AG09309 (cell line): ENCODE results near the gene ATP8A2.
"Not testable (repeated sequence)": the region's sequence is repeated elsewhere in the genome, so short reads cannot be mapped to it uniquely, and the experiment has no call there.

Experiments
- DNase-seq: peaks from one replicate; pipeline ENCODE4 v3.0.0-alpha.2; 2010; ENCODE audit warnings: low read depth
- H3K4me3 ChIP-seq: 2 replicates; pipeline ENCODE4 v1.5.1; 2011; ENCODE audit warnings: mild to moderate bottlenecking, low read depth, low read length, moderate library complexity; ENCODE audit not compliant: control insufficient read depth
- TF ChIP-seq, protein P1 (sequence below): IDR thresholded peaks from 2 replicates; pipeline ENCODE4 v1.5.1; 2011; ENCODE audit warnings: mild to moderate bottlenecking, low read depth, low read length, inconsistent platforms; ENCODE audit not compliant: insufficient read depth, control insufficient read depth; ENCODE audit errors: missing control alignments

ATP8A2 gene

DNA sequence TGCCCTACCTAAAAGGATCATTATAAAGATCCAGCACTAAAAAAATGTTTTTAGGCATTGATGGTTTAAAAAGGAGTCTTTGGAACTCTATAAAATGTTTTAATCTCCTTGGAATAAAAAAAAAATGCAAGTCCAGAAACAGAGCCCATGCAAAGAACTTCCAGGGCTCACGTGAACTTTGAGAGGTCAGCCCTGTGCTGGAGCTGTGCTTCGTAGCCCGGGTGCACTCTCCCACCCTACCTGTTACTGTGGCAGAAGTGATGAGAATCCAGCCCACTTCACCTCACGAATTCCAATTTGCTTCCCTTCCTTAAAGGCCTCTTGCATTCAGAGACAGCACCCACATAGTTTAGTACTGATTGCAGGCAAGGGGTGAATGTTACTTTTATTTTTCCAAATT is 412.3 kb downstream of the ATP8A2 start:
- TF ChIP-seq, protein P1, sequence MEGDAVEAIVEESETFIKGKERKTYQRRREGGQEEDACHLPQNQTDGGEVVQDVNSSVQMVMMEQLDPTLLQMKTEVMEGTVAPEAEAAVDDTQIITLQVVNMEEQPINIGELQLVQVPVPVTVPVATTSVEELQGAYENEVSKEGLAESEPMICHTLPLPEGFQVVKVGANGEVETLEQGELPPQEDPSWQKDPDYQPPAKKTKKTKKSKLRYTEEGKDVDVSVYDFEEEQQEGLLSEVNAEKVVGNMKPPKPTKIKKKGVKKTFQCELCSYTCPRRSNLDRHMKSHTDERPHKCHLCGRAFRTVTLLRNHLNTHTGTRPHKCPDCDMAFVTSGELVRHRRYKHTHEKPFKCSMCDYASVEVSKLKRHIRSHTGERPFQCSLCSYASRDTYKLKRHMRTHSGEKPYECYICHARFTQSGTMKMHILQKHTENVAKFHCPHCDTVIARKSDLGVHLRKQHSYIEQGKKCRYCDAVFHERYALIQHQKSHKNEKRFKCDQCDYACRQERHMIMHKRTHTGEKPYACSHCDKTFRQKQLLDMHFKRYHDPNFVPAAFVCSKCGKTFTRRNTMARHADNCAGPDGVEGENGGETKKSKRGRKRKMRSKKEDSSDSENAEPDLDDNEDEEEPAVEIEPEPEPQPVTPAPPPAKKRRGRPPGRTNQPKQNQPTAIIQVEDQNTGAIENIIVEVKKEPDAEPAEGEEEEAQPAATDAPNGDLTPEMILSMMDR, result no peak
- no peak for DNase-seq
- no peak overlapping the region for H3K4me3 ChIP-seq

DNA sequence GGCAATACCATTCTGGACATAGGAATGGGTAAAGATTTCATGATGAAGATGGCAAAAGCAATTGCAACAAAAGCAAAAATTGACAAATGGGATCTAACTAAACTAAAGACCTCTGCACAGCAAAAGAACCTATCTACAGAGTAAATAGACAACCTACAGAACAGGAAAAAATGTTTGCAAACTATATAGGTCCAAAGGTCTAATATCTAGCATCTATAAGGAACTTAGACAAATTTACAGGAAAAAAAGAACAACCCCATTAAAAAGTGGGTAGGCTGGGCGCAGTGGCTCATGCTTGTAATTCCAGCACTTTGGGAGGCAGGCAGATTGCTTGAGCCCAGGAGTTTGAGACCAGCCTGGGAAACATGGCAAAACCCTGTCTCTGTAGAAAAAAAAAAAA is 418.4 kb downstream of the ATP8A2 start:
- DNase-seq, H3K4me3 ChIP-seq: not testable (repeated sequence)

DNA sequence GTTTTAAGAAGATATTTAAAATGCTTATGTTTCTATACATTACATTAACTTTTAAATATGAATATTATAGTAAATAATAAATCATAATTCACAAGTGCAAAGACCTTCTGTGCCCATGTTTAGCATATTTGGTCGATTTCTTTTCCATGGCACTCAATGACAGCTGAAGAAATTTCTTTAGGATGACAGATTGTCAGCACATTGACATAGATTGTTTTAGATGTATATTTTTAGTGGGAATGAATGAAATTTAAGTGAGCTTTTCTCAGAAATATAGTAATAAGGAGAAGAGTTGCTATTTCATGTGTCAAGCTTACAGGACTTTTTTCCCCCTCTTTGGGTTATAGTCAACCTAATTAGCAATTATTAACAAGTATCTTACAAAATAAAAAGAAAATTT is 423.5 kb downstream of the ATP8A2 start:
- DNase-seq, result no peak
- H3K4me3 ChIP-seq, result no peak overlapping the region
- TF ChIP-seq, protein P1, result no peak

DNA sequence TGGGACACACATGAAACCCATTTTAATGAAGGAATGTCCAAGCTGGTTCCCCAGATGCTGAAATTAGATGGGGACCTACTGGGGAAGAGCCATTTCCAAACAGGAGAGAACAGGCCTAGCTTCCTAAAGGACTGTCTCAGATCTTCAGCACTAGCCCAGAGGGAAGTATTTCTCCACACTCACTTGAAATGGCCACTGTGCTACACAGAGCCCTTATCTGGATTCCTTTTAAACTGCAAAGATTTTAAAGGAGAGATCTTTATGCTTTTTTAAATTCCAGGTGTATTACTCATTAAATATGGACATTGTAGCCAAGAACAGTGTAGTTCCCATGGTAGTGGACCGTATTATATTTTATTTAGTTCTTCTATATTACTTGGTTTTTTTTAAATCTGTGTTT is 424.7 kb downstream of the ATP8A2 start:
- DNase-seq, result no peak
- H3K4me3 ChIP-seq, result no peak overlapping the region
- TF ChIP-seq, protein P1, result no peak

DNA sequence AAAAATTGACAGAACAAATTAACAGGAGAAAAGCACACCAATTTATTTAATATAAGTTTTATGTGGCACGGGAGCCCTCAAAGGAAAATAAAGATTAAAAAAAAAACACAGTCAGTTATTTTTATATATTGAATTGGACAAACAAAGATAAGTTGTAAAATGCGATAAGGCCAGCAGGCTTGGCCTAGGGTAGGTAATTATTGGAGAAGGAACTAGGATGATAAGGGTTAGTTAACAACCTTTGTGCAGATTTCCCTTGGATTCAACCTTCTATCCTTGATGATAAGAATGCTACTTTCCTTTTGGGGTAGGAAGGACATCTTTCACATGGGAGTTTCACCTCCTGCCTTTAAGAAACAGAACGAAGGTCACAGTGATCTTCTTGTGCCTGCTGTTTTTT is 427.2 kb downstream of the ATP8A2 start:
- TF ChIP-seq, protein P1, result no peak
- no peak for DNase-seq
- H3K4me3 ChIP-seq, result no peak overlapping the region

DNA sequence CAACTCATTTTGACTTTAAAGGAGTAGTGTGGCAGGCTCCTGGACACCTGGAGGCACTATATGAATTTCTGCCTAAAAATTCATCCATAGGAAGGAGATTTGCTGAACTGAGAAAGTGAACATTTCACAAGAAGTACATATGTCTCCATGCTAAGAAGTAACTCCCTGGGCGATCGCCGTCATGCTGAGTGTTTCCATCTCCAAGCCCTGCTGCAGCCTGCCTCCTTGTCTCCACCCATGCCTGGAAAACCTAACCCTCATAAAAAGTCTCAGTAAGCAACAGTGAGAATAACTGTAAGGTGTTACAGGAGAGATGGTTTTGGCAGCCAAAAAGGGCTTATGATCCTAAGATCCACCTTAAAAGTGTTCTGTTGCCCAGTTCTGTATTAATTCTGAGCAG is 428.7 kb downstream of the ATP8A2 start:
- no peak overlapping the region for H3K4me3 ChIP-seq
- TF ChIP-seq, protein P1, result no peak
- no peak for DNase-seq

DNA sequence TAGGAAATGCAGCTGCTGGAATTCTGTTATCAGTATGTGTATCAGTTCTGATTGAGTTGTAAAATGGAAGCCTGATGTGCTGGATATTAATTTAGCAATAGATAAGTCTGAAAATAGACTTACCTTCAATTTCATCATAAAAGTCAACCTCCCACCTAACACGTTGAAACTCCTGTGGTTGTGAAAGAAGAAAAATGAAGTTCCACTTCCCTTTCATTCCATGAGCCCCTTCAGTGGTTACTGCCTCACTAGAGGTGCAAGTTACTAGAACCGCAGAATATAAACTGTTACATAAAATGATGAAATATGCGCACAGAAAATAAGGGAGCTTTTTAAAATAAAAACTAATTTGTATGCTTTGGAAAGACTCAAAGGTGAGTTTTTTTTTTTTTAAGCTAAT is 430.8 kb downstream of the ATP8A2 start:
- DNase-seq, result no peak
- TF ChIP-seq, protein P1, result no peak

DNA sequence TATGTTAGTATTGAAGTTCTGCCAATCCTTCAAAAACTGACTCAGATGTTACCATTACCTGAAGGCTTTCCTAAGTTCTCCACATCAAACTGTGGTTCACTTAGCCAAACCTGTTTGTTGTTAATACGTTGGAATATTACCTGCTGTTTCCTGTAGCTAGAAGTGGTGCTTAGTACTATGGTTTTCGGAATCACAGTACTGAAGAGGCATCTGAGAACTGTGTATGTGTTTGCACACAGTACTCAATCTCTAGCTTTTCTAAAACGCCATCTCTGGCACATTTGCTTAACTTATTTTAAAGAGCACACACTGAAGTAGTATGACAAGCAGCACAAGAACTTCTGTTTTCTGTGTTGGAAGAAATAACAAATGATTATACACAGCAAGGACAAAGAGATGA is 431.9 kb downstream of the ATP8A2 start:
- no peak for DNase-seq
- TF ChIP-seq, protein P1, result no peak
- no peak overlapping the region for H3K4me3 ChIP-seq

More for the DNA sequence above, 430.8 kb downstream of the ATP8A2 start:
- no peak overlapping the region for H3K4me3 ChIP-seq
